SU-DHL-6 (cell line): ENCODE results near the gene SMIM34.
"Not testable (repeated sequence)": the region's sequence is repeated elsewhere in the genome, so short reads cannot be mapped to it uniquely, and the experiment has no call there.

Source experiments
- EZH2phosphoT487 ChIP-seq: fragments of 200-600 bp; sonication (generic), shearing (Covaris generic); conservative IDR thresholded peaks from 2 replicates; pipeline ENCODE4 v1.6.1; 2018; ENCODE audit warnings: mild to moderate bottlenecking, antibody characterized with exemption, low read length, moderate library complexity, mixed read lengths
- TF ChIP-seq, protein P1 (sequence below): fragments of 200-600 bp; sonication (generic); IDR thresholded peaks from one replicate; pipeline ENCODE4 v1.5.1; 2017; ENCODE audit warnings: antibody characterized with exemption, mild to moderate bottlenecking, low read length, moderate library complexity; ENCODE audit not compliant: insufficient read depth, poor library complexity, severe bottlenecking

DNA sequence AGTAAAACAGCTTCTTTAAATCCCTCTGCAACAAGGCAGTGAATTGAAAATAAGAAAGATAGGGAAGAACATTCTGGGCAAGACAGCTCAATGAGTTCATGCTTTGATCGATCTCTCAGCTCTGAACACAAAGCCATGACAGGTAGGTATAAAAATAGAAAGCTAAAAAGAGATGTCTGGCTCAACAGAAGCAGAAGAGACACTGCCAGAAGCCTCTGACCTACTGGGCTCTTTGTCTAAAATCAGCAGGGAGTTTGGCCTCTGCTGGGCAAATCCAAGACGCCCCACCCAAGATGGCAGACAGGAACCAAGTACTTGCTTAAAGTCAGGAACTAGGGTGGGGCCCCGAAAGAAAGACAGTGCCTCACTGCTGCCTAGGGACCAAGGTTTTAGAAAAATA lies 43.6 kb upstream of the SMIM34 start:
- TF ChIP-seq, protein P1, sequence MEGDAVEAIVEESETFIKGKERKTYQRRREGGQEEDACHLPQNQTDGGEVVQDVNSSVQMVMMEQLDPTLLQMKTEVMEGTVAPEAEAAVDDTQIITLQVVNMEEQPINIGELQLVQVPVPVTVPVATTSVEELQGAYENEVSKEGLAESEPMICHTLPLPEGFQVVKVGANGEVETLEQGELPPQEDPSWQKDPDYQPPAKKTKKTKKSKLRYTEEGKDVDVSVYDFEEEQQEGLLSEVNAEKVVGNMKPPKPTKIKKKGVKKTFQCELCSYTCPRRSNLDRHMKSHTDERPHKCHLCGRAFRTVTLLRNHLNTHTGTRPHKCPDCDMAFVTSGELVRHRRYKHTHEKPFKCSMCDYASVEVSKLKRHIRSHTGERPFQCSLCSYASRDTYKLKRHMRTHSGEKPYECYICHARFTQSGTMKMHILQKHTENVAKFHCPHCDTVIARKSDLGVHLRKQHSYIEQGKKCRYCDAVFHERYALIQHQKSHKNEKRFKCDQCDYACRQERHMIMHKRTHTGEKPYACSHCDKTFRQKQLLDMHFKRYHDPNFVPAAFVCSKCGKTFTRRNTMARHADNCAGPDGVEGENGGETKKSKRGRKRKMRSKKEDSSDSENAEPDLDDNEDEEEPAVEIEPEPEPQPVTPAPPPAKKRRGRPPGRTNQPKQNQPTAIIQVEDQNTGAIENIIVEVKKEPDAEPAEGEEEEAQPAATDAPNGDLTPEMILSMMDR, result not testable (repeated sequence)
- TF ChIP-seq EZH2phosphoT487, result not testable (repeated sequence)
